HG02623 (cell line): ENCODE results near the gene DHTKD1.
A peak's percentile ranks its signal among the peaks of the same experiment; 100 is the strongest.

ENCODE experiments used
- ATAC-seq: cut with Tn5 transposase; IDR thresholded peaks from one replicate; pipeline ENCODE4 v1.9.1; 2021; ENCODE audit warnings: moderate library complexity; ENCODE audit not compliant: unreplicated experiment

Gene DHTKD1

GRCh38 chr10:12068449-12069269 is at the start of gene DHTKD1:
Gene DHTKD1, plus strand, starts transcription at chr10:12068954. Its CDS starts 80 bp downstream, at chr10:12069034.
- ATAC-seq, result peak; percentile 95

DNA sequence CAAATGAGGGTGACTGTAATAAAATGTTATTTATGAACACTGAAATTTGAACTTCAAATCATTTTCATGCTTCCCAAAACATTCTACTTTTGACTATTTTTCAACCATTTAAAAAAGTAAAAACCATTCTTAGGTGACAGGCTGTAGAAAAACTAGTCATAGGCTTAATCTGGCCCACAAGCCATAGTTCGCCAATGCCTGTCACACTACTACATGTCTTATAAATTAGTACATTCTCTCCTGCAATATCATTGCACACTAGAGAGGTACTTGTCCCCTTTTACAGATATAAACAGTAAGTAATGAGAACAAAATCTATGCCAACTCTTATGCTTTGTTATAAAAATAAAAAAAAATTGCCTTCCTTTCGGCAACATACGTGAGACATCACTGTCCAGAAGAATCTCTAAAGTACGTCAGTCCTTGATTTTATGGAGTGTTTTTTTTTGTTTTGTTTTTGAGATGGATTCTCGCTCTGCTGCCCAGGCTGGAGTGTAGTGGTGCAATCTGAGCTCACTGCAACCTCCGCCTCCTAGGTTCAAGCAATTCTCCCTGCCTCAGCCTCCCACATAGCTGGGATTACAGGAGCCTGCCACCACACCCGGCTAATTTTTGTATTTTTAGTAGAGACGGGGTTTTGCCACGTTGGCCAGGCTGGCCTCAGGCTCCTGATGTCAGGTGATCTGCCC is 49.3 kb upstream of the DHTKD1 start:
- ATAC-seq, result no peak

- ATAC-seq, result no peak
Observed at GRCh38 chr10:12020574-12020973, 48.2 kb upstream of the DHTKD1 start.

- ATAC-seq, result no peak
Observed at GRCh38 chr10:12022580-12023257, 46.0 kb upstream of the DHTKD1 start.

- ATAC-seq, result no peak
Observed at GRCh38 chr10:12025591-12025990, 43.2 kb upstream of the DHTKD1 start.

- peak; percentile 92 for ATAC-seq
Observed at GRCh38 chr10:12027539-12027938, 41.2 kb upstream of the DHTKD1 start.

DNA sequence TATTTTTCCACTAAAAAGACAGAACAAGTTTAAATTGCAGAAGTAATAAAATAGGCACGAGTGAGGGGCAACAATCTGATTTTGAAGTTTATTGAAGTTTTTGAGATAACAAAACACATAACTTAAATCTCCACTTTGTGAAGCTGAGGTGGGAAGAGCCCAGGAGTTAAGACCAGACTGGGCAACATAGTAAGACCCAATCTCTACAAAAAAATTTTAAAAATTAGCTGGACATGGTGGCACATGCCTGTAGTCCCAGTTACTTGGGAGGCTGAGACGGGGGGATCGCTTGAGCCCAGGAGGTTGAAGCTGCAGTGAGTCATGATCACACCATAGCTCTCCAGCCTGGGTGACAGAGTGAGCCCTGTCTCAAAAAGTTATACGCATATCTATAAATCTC is 37.4 kb upstream of the DHTKD1 start:
- no peak for ATAC-seq

DNA sequence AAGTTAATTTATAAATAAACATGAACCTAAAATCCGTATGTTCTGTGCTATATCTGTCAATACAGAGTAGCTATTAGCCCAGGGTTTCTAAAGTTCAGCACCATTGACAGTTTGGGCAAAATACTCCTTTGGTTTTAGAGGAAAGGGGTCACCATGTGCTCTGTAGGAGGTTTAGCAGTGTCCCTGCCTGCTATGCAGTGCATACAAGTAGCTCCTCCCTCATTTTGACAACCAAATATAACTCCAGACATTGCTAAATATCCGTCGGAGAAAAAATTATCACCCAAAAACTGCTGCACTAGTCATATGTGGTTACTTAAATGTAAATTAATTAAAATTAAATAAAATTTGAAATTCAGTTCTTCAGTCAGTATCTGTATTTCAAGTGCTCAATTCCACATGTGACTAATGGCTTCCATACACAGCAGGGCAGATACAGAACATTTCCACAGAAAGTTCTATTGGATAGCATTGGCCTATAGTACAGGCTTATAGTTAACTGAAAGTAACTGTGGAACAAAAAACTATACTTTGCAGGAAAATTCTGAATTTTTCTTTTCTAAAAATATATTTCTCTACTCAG is 32.6 kb upstream of the DHTKD1 start:
- ATAC-seq, result no peak

DNA sequence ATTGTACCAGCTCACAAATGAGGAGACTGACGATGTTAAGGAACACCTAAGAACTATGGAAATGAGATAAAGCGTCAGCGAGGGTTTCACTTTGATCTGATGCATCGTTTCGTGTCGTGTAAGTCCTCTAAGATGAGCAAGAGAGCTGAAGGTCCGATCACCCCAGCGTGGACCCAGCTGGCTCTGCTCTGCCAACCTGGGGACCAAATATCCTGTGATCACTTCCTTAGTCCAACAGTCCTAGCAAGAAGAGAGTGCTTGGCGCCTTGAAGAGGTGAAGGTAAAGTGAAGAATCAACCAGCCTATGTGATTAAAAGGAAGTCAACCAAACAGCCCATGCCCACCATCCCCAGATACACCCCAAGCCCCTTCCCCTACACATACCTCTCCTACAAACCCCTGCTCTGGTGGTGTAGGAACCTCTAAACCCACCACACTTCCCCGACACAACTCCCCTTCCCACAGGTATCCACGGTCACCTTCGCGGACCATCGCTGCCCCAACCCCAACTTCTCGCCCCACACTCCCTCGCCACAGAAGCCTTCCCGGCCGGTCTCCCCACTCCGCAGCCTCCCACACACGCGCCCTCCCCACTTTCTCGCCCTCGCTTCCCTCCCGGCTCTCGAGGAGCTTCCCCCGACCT is 26.9 kb upstream of the DHTKD1 start:
- ATAC-seq, result no peak

DNA sequence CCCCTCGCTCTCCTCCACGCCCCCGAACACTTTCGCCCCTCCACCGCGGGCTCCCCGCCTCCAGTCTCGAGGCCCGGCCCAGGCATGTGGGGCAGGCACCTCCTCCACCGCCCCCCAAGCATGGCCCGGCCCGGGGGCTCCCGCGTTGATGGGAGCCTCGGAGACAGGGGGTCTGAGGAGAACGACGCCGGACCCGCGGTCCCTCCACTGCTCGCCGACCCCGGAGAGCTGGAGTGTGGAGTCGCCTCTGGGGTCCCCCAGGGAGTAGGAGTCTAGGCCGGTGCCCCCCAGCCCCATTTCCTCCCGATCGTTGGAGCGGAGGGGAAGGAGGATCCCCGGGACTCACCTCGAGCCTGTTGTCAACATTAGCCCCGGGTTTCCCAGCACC is 26.4 kb upstream of the DHTKD1 start:
- ATAC-seq, result no peak

DNA sequence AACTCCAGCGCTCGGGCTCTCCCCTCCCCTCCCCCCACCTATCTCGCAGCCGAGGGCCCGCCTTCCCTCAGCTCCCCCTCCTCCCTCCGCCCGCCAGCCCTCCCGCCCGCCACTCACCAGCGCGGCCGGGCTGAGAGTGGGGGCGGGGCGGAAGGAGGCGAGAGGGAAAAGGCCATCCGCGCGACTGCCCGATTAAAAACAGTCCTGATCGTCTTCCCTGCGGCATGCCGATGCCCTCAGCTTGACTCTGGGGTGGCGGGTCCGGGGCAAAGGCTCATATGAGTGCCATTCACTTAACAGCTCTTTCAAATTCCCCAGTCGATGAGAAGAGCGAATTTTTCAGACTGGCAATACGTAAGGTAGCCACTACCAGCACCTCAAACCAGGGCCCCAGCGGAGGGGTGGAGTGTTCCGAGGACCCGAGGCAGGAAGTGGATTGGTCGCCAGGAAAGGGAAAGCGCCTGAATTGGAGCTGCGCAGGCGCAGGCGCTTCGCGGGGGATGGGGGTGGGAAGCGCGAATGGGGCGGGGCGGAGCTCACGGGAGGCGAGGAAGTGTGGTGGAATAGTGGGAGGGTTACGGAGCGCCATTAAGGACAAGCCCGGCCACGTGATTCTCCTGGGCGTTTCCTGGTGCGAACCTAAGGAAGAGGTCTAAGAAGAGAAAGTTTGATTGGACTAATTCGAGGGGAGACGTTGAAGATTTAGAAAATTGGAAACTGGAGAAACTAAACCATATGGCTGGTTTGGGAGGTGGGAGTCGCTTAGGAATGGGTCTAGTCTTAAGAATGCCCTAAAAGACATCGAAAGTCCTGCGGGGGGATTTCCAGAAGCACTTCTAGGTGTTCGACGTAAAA is 25.7 kb upstream of the DHTKD1 start, which contains the start of gene UPF2:
Gene UPF2 (minus strand): TSS at position 13 of the 855 bp plus-strand sequence. CDS start 7,386 bp downstream, outside the sequence.
- peak; percentile 45 for ATAC-seq

DNA sequence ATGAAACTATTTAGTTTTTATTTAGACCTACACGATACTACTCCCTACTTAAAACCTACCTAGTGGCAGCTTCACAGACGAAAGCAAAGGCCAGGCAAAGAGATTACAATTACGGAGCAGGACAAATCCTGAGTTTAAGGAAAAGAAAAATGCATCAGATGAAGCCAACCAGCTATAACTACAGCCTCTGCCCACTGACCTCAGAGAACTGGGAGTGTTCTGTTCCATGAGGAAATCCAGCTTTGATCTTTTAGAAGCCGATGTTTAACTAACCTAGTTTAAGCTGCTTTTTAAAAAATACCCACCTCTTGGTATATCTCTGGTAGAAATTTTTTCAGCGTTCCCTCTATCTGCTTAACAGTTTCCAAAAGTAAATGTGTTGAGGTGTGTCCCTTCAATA is 23.2 kb upstream of the DHTKD1 start:
- ATAC-seq, result no peak

DNA sequence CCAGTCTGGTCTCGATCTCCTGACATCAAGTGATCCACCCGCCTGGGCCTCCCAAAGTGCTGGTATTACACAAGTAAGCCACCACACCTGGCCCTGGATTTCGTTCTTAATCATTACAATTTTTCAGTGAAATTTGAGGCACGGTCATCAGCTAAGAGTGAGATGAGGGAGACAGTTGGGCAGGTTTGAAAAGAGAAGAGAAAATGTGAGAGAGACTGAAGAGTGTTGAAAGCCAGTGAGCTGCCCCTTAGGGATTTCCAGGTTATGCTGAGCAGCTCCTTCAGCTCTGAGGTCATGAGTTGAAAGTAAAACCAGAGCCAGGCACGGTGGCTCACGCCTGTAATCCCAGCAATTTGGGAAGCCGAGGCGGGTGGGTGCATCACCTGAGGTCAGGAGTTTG is 20.2 kb upstream of the DHTKD1 start:
- no peak for ATAC-seq

DNA sequence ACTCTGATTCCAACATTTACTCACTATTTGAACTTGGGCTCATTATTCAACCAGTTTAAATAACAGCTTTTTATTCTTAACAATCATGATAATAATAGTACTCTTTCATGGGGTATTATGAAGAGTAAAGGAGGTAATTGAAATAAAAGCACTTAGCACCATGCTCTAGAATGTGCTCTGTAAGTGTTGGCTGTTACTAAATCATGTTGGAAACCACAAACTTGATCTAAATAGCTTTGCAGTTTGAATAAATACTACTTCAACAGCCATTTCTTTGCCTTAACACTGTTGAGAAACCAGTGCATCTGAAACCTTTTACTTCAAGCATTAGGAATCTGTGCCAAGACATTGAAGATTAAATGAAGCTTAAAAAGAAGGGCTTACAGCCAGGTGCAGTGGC is 18.2 kb upstream of the DHTKD1 start:
- no peak for ATAC-seq

DNA sequence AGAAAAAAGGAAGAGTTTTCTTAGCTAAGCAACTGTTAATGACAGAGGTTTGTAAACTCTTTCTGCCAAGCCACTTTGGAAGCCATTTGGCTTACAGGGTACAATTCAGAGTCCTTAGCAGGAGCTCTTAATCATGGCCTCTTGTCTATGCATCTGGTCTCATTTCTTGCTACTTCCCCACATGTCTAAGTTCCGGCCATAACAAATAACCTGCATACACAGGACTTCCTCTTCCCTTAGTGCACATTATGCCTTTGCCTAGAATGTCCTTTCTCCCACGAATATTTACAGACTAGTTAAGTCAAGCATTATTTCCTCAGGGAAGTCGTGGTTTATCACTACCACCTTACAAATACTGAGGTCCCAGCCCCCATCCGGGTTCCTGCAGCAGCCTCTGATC is 17.5 kb upstream of the DHTKD1 start:
- no peak for ATAC-seq

- no peak for ATAC-seq
Observed at GRCh38 chr10:12055732-12056131, 13.0 kb upstream of the DHTKD1 start.

DNA sequence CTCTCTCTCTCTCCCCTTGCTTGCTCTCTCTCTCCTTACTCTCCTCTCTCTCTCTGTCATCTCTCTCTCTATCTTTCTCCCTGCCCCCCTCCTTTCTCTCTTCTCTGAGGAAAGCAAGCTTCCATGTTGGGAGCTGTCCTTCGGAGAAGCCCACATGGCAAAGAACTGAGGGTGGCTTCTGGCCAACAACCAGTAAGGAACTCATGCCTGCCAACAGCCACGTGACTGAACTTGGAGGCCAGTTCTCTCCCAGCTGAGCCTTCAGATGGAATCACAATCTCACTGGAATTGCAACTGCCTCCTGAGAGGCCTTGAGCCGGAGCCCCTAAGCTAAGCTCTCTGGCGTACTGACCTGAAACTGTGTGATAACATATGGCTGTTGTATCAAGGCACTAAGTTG is 12.0 kb upstream of the DHTKD1 start:
- ATAC-seq, result no peak

DNA sequence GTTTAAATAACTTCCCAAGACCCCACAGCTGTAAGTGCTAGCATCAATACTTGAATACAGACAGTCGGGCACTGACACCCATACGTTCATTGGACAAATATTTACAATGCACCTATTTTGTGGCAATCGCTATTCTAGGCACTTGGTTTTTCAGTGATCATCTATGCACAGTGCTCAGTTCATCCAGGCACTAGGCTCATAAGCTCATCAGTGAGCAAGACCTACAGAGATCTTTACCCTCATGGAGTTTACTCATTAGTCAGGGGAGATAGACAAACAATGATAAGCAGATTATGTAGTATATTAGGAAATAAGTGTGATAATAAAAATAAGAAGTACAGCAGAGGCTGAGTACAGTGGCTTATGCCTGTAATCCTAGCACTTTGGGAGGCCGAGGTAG is 7.6 kb upstream of the DHTKD1 start:
- ATAC-seq, result no peak

- no peak for ATAC-seq
Observed at GRCh38 chr10:12062754-12063482, 5.8 kb upstream of the DHTKD1 start.
